GM23248 (cell line): Measurements from ENCODE around the gene CRTAC1.

Experiments used
- EZH2 ChIP-seq: fragments of 200-600 bp; sonication (generic); IDR thresholded peaks from 2 replicates; pipeline ENCODE4 v1.6.1; 2018; ENCODE audit warnings: antibody characterized with exemption, mild to moderate bottlenecking; ENCODE audit not compliant: insufficient read depth, poor library complexity, severe bottlenecking
- EZH2phosphoT487 ChIP-seq: fragments of 200-600 bp; sonication (generic); IDR thresholded peaks from 2 replicates; pipeline ENCODE4 v1.6.1; 2018; ENCODE audit warnings: antibody characterized with exemption, moderate library complexity, mild to moderate bottlenecking, low read depth; ENCODE audit not compliant: insufficient read depth

- TF ChIP-seq EZH2 (no peak), EZH2phosphoT487 (no peak)
Observed at GRCh38 chr10:97827702-97828291, 202.6 kb downstream of the CRTAC1 start.
